Coronary artery (tissue), 2 donors: ENCODE measurements around the gene TRNAU1AP.
"Not testable (repeated sequence)": the region's sequence is repeated elsewhere in the genome, so short reads cannot be mapped to it uniquely, and the experiment has no call there.

Experiments
- DNase-seq: peaks from one replicate; pipeline ENCODE4 v3.0.0-alpha.2; 2017; ENCODE audit warnings: low spot score
- H3K27ac ChIP-seq, 2 donors: fragments of 200-600 bp; sonication (generic); one replicate each; pipeline ENCODE4 v1.5.1; 2016 to 2019
- H3K4me3 ChIP-seq: fragments of 200-600 bp; sonication (generic); 2 replicates; pipeline ENCODE4 v1.5.1; 2016; ENCODE audit warnings: mild to moderate bottlenecking, moderate library complexity
- CTCF ChIP-seq: fragments of 200-600 bp; sonication (generic); IDR thresholded peaks from one replicate; pipeline ENCODE4 v1.5.1; 2019; ENCODE audit warnings: antibody characterized with exemption

The TRNAU1AP gene

GRCh38 chr1:28579401-28579800, 26.5 kb downstream of the TRNAU1AP start:
- H3K27ac ChIP-seq, result peak overlapping the region in 1 of 2 donors; percentile 7

DNA sequence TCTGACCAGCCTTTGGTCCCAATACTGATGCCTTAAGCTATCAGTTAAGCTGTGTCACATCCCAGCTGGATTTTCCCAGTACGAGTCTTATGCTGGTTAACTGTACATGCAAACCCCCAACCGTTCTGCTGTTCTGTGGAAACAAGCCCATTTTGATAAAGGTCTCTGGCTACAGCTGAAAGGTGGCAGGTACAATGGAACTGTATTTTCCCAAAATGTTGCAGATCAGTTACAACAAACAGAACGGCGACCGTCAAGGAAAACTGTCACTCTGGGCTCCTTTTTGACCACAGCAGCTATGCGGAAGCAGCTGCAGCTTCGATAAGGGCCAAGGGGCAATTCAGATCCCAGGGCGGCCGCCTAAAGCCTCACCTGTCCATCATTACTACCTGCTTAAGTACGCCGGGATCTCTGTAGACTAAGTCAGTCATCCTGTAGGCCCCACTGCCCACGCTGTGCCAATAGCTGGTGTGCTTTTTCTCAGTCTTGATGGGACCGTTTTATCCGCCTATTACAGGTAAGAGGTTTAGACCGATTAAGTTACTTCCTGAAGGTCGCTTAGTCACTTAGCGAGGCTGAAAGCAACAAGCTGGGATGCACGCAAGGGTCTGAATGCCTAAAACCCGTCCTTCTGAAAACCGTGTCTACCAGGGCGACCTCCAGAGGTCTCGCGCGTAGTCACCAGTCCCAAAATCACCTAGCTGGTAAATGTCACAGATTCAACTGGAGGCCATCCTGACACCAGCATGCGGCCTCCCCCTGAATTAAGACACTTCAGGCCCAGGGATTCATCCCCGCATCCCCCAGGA, 28.0 kb downstream of the TRNAU1AP start:
- DNase-seq, result no peak
- Histone ChIP-seq H3K27ac (peak overlapping the region; percentile 84 to 92), H3K4me3 (peak overlapping the region; percentile 83)
- no peak for TF ChIP-seq CTCF

More at GRCh38 chr1:28579401-28579800, 26.5 kb downstream of the TRNAU1AP start:
- H3K4me3 ChIP-seq, result peak overlapping the region; percentile 83
- no peak for TF ChIP-seq CTCF
- DNase-seq, result no peak

DNA sequence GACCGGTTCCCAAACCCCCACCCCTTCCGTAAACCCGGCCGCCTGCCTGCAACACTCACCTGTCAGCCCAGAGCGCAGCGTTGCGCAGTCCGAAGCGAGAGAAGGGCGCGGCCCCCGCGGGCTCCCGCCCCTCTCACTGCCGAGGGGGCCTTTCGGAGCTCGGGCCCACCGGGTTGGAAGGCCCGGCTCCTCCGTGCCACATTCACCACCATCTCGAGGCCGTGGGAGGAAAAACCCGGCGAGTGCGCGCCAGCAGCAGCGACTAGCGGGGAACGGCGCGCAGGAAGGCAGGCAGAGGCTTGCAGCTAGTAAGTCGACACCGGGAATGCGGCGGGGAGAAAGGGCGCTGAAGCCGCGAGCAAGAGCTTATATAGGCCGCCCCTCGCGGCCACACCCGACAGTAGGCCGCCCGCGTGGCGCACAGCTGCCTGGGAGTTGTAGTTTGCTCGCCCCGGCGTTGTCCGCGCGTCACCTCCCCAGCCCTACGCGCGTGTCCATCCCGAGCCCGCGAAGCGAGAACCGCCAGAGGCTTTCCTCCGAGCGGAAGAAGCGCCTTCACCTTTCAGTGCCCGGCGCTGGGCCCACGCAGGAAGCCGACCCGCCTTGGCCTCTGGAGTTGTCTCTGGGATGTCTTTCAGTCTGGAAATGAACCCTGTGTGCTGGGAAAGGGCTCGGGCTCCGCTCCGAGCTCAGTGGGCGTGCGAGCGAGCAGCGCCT, 28.8 kb downstream of the TRNAU1AP start:
- DNase-seq, result peak; percentile 97
- TF ChIP-seq CTCF, result no peak
- Histone ChIP-seq H3K27ac (peak overlapping the region; percentile 84 to 92), H3K4me3 (peak overlapping the region; percentile 83)

GRCh38 chr1:28582248-28582615, 29.3 kb downstream of the TRNAU1AP start:
- no peak for TF ChIP-seq CTCF
- peak overlapping the region; percentile 84 to 92 for H3K27ac ChIP-seq

DNA sequence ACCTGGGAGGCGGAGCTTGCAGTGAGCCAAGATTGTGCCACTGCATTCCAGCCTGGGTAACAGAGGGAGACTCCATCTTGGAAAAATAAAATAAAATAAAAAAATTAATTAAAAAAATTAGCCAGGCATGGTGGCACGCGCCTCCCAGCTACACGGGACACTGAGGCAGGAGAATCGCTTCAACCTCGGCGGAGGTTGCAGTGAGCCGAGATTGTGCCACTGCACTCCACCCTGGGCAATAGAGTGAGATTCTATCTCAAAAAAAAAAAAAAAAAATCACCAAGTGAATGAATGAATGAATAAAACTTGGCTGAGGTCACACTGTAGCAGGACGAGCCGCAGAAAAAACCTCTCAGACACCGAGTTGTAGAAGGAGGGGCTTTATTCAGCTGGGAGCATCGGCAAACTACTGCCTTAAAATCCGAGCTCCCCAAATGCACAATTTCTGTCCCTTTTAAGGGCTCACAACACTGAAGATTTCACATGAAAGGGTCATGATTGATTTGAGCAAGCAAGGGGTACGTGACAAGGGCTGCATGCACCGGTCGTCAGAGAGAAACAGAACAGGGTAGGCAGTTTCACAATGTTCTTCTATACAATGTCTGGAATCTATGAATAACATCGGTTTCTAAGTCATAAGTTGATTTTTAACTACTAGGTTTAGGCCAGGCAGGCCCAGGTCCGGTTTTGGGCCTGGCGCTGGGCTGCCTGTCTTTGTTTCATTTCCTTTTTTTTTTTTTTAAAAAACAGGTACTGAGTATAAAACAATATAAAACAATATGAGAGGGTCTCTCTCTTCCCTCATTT, 33.9 kb downstream of the TRNAU1AP start:
- H3K4me3 ChIP-seq, DNase-seq, H3K27ac ChIP-seq: not testable (repeated sequence)

More at GRCh38 chr1:28582248-28582615, 29.3 kb downstream of the TRNAU1AP start:
- DNase-seq, result no peak
- H3K4me3 ChIP-seq, result peak overlapping the region; percentile 83

GRCh38 chr1:28591708-28592320, 38.9 kb downstream of the TRNAU1AP start, which contains the start of gene RAB42:
RAB42 (plus strand) TSS chr1:28592265; CDS start chr1:28592512, 247 bp downstream.
- TF ChIP-seq CTCF, result no peak
- no peak for DNase-seq
- Histone ChIP-seq H3K27ac (peak within 1 kb of the TSS in 1 of 2 donors; percentile 56), H3K4me3 (peak within 1 kb of the TSS; percentile 81)
